Glutamatergic neuron (in vitro differentiated cells): ENCODE data around the gene GRM7. TPM values are rescaled to one million over a fixed set of nuclear protein-coding genes. Genes with fewer than 3 reads are reported as not detected.

Experiments used
- DNase-seq: peaks from one replicate; pipeline ENCODE4 v3.0.0; 2022
- H3K27ac Mint-ChIP-seq: one replicate; pipeline ENCODE4 v1.8.0; 2020; ENCODE audit warnings: mild to moderate bottlenecking, mixed read lengths, inconsistent platforms; ENCODE audit not compliant: unreplicated experiment
- H3K27me3 Mint-ChIP-seq: one replicate; pipeline ENCODE4 v1.8.0; 2020; ENCODE audit warnings: mild to moderate bottlenecking, moderate library complexity, mixed read lengths, inconsistent platforms; ENCODE audit not compliant: unreplicated experiment
- H3K36me3 Mint-ChIP-seq: one replicate; pipeline ENCODE4 v1.8.0; 2020; ENCODE audit warnings: mild to moderate bottlenecking, mixed read lengths, inconsistent platforms; ENCODE audit not compliant: unreplicated experiment
- H3K4me1 Mint-ChIP-seq: one replicate; pipeline ENCODE4 v1.8.0; 2020; ENCODE audit warnings: mild to moderate bottlenecking, low read depth, mixed read lengths, inconsistent platforms; ENCODE audit not compliant: unreplicated experiment
- H3K4me3 Mint-ChIP-seq: one replicate; pipeline ENCODE4 v1.8.0; 2020; ENCODE audit warnings: mild to moderate bottlenecking, mixed read lengths, inconsistent platforms; ENCODE audit not compliant: unreplicated experiment
- H3K9me3 Mint-ChIP-seq: one replicate; pipeline ENCODE4 v1.8.0; 2020; ENCODE audit warnings: mild to moderate bottlenecking, moderate library complexity, mixed read lengths, inconsistent platforms; ENCODE audit not compliant: unreplicated experiment
- total RNA-seq: library from RNA; stranded (reverse); fragmentation: NEBNext Ultra II Directional; extraction: Animal tissue kit (Norgen Biotek cat#: 25700); gene quantifications from one replicate; pipeline ENCODE4 v1.2.1, GENCODE V29; 2021; ENCODE audit not compliant: unreplicated experiment
- TF ChIP-seq, protein P1 (sequence below): fragments of 200-600 bp; sonication (generic); IDR thresholded peaks from one replicate; pipeline ENCODE4 v1.5.0; 2021; ENCODE audit not compliant: partially characterized antibody, unreplicated experiment

Gene GRM7
- total RNA-seq, 1 donor from 2014 or later = 1.4 TPM

DNA sequence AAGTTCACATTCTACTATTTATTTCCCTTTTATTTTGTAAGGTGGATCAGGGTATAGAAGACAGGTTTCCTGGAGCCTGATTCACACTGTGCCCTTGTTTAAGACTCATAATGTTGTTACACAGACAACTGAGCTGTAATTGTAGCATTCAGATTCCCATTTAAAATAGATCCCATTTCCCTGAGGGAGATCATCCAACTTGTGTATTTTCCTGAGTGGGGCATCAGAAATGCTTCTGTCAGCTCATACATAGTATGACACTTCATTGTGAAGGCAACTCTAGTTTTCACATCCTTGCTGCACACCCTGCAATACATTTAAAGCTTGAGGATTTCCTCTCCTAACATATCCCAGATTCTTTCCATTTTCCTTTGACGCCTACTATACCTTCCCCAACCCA is 659.7 kb downstream of the GRM7 start:
- H3K36me3 Mint-ChIP-seq = no peaks in the 10 kb centered on the region
- H3K4me3 Mint-ChIP-seq = no peak overlapping the region
- TF ChIP-seq, protein P1, sequence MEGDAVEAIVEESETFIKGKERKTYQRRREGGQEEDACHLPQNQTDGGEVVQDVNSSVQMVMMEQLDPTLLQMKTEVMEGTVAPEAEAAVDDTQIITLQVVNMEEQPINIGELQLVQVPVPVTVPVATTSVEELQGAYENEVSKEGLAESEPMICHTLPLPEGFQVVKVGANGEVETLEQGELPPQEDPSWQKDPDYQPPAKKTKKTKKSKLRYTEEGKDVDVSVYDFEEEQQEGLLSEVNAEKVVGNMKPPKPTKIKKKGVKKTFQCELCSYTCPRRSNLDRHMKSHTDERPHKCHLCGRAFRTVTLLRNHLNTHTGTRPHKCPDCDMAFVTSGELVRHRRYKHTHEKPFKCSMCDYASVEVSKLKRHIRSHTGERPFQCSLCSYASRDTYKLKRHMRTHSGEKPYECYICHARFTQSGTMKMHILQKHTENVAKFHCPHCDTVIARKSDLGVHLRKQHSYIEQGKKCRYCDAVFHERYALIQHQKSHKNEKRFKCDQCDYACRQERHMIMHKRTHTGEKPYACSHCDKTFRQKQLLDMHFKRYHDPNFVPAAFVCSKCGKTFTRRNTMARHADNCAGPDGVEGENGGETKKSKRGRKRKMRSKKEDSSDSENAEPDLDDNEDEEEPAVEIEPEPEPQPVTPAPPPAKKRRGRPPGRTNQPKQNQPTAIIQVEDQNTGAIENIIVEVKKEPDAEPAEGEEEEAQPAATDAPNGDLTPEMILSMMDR = no peak
- no peak for DNase-seq
- no peaks in the 10 kb centered on the region for H3K27me3 Mint-ChIP-seq
- H3K27ac Mint-ChIP-seq = no peak overlapping the region
- H3K4me1 Mint-ChIP-seq = no peaks in the 10 kb centered on the region
- H3K9me3 Mint-ChIP-seq = peaks cover 2% of the 10 kb centered on the region

DNA sequence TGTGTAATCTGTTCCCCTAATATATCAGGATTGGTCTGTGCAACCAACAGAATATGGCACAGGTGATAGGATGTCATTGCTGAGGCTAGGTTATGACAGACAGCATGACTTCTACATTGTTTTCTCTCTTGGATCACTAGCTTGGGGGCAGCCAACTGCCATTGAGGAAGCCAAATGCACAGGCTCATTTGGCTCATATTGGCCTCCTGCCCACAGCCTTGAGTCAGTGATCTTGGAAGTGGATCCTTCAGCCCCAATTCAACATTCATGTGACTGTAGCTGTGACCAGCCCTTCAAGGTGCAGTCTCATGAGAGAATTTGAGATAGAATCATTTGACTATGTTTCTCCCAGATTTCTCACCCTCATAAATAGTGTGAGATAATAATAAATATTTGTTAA is 675.6 kb downstream of the GRM7 start:
- no peaks in the 10 kb centered on the region for H3K9me3 Mint-ChIP-seq
- H3K27ac Mint-ChIP-seq = no peak overlapping the region
- no peaks in the 10 kb centered on the region for H3K36me3 Mint-ChIP-seq
- TF ChIP-seq, protein P1 = no peak
- no peaks in the 10 kb centered on the region for H3K4me1 Mint-ChIP-seq
- no peak overlapping the region for H3K4me3 Mint-ChIP-seq
- H3K27me3 Mint-ChIP-seq = no peaks in the 10 kb centered on the region
- no peak for DNase-seq

DNA sequence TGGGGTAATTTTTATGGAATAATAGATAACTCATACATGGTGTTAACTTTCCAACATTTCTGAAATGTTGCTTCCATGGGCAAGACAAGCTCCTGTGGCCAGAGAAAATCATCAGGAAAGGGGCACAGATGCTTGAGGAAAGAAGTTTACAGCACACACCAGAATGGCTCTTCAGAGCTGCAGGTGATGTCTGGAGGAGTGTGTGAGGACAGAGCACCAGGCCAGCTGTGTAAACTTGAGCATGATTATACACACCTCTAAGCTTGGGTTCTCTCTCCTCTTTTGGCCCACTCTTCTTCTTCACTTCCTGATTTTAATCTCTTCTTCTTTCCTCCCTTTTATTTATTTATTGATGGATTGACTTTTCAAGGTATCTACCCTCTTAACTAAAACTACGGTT is 676.0 kb downstream of the GRM7 start:
- Mint-ChIP-seq H3K9me3 (no peaks in the 10 kb centered on the region), H3K4me1 (no peaks in the 10 kb centered on the region), H3K27me3 (no peaks in the 10 kb centered on the region), H3K36me3 (no peaks in the 10 kb centered on the region), H3K4me3 (no peak overlapping the region), H3K27ac (no peak overlapping the region)
- DNase-seq = no peak
- TF ChIP-seq, protein P1 = no peak

DNA sequence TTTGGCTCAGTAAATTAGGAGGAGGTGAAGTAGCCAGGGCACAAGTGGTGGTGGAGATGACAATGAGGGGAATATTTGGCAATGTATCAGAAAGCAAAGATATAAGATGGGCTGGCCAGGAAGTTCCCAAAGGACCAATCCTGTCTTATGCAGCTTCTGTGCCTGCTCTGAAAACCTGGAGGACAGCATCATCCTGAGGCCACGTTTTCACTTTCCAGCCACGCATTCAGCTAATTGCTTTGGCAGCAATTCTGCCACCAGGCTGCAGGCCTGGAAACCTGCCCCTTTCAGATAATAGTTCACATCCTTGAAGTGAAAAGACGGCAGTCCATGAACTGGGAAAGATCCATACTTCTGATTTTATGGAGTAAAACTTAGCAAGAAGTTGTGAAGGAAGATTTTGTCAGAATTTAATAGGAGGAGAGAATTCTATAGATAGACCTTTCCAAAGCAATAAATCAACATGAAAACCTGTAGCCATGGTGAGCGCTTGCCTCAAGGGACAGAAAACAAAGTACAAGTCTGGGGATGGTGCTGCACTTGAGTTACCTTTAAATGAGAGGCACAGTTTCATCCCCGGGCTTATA is 682.5 kb downstream of the GRM7 start:
- Mint-ChIP-seq H3K4me3 (no peak overlapping the region), H3K9me3 (no peaks in the 10 kb centered on the region), H3K27me3 (no peaks in the 10 kb centered on the region), H3K27ac (no peak overlapping the region), H3K36me3 (no peaks in the 10 kb centered on the region), H3K4me1 (no peaks in the 10 kb centered on the region)
- no peak for DNase-seq
- TF ChIP-seq, protein P1 = no peak

DNA sequence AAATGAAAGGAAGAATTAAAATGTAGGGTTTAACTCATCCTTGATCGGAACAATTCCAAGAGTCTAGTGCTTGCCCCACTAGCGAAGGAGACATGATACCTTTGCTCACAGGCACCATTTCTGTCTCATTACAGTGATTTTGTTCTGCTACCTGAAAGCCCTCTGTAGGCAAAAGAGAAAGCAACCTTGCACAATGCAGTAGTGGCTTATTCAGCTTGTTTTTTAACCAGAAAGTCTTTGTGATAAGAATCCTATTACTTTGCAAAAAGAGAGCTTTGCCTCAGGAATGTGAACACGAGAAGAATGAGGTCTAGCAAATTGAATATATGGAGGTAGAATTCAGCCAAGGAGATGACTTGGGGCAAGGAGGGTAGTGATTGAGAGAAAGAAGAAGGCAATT is 684.4 kb downstream of the GRM7 start:
- Mint-ChIP-seq H3K27me3 (no peaks in the 10 kb centered on the region), H3K4me1 (no peaks in the 10 kb centered on the region), H3K27ac (no peak overlapping the region), H3K36me3 (no peaks in the 10 kb centered on the region), H3K9me3 (no peaks in the 10 kb centered on the region), H3K4me3 (no peak overlapping the region)
- DNase-seq = no peak
- TF ChIP-seq, protein P1 = no peak
